ENCODE results near the gene BAG3. TPM values are rescaled to one million over a fixed set of nuclear protein-coding genes. Genes with fewer than 3 reads are reported as not detected.
A peak's percentile ranks its signal among the peaks of the same experiment; 100 is the strongest.

The BAG3 gene
- total and polyA plus RNA-seq, 5 experiments from 2014 or later, result 5.1 to 26.5 (median 14.4) TPM

GRCh38 chr10:119687192-119688032 lies 36.2 kb downstream of the BAG3 start:
- peaks cover 0 to 24% (median 10%) of the 10 kb centered on the region in 4 donors for H3K4me1 Mint-ChIP-seq
- POLR2A ChIA-PET, result interaction anchor here (0.5 to 1.7 kb wide), 4 partner anchors 21 to 941 kb away, joined by 3 to 6 read pairs (median 4); partner anchors contain the start of gene INPP5F
- peak overlapping the region in 6 of 10 donors; percentile 33 to 76 (median 70) for H3K4me3 Mint-ChIP-seq
- no peaks in the 10 kb centered on the region for H3K27me3 Mint-ChIP-seq
- H3K36me3 Mint-ChIP-seq, result no peaks in the 10 kb centered on the region
- no peaks in the 10 kb centered on the region for H3K9me3 Mint-ChIP-seq
- ATAC-seq (no peak), DNase-seq (no peak)
- peak overlapping the region in 5 of 10 donors; percentile 12 to 79 (median 54) for H3K27ac Mint-ChIP-seq

- no peak overlapping the region for H3K27ac Mint-ChIP-seq
- no peaks in the 10 kb centered on the region for H3K36me3 Mint-ChIP-seq
- H3K9me3 Mint-ChIP-seq, result no peaks in the 10 kb centered on the region
- DNase-seq (no peak), ATAC-seq (no peak)
- H3K27me3 Mint-ChIP-seq, result peaks cover 0 to 1% (median 0%) of the 10 kb centered on the region in 5 donors
- POLR2A ChIA-PET, result interaction anchor here (0.6 to 1.7 kb wide), 2 partner anchors 37 to 98 kb away, joined by 3 to 6 read pairs; partner anchors contain the start of gene INPP5F
- H3K4me3 Mint-ChIP-seq, result no peak overlapping the region
- H3K4me1 Mint-ChIP-seq, result peaks cover 0 to 28% (median 10%) of the 10 kb centered on the region in 4 donors
These were observed 36.9 kb downstream of the BAG3 start for GRCh38 chr10:119688033-119688508.

GRCh38 chr10:119689016-119689580 lies 37.9 kb downstream of the BAG3 start:
- ATAC-seq (no peak), DNase-seq (no peak)
- no peak overlapping the region for H3K4me3 Mint-ChIP-seq
- peak overlapping the region in 1 of 10 donors; percentile 34 for H3K27ac Mint-ChIP-seq
- H3K9me3 Mint-ChIP-seq, result no peaks in the 10 kb centered on the region
- peaks cover 0 to 37% (median 10%) of the 10 kb centered on the region in 4 donors for H3K4me1 Mint-ChIP-seq
- peaks cover 0 to 1% (median 0%) of the 10 kb centered on the region in 5 donors for H3K27me3 Mint-ChIP-seq
- H3K36me3 Mint-ChIP-seq, result no peaks in the 10 kb centered on the region
- POLR2A ChIA-PET, result interaction anchor here (0.7 kb wide), 1 partner anchor 25 kb away, joined by 4 read pairs; no protein-coding TSS in a partner anchor

- peaks cover 0 to 31% (median 5%) of the 10 kb centered on the region in 4 donors for H3K4me1 Mint-ChIP-seq
- no peak for DNase-seq
These were observed 40.5 kb downstream of the BAG3 start for GRCh38 chr10:119691726-119692125.

GRCh38 chr10:119693262-119693957 lies 42.2 kb downstream of the BAG3 start:
- peaks cover 0 to 17% (median 0%) of the 10 kb centered on the region in 4 donors for H3K4me1 Mint-ChIP-seq
- ATAC-seq (no peak), DNase-seq (no peak)
- H3K27me3 Mint-ChIP-seq, result peaks cover 0 to 10% (median 0%) of the 10 kb centered on the region in 5 donors
- H3K27ac Mint-ChIP-seq, result peak overlapping the region in 3 of 10 donors; percentile 42 to 52 (median 45)
- H3K36me3 Mint-ChIP-seq, result peaks cover 0 to 1% (median 0%) of the 10 kb centered on the region in 3 donors
- peak overlapping the region in 2 of 10 donors; percentile 3 to 27 for H3K4me3 Mint-ChIP-seq
- POLR2A ChIA-PET, result no interaction called here
- H3K9me3 Mint-ChIP-seq, result no peaks in the 10 kb centered on the region

More at GRCh38 chr10:119691726-119692125, 40.5 kb downstream of the BAG3 start:
- ATAC-seq, result no peak
- peaks cover 0 to 10% (median 0%) of the 10 kb centered on the region in 5 donors for H3K27me3 Mint-ChIP-seq
- no peaks in the 10 kb centered on the region for H3K9me3 Mint-ChIP-seq
- no peak overlapping the region for H3K4me3 Mint-ChIP-seq
- POLR2A ChIA-PET, result no interaction called here
- H3K27ac Mint-ChIP-seq, result no peak overlapping the region
- peaks cover 0 to 1% (median 0%) of the 10 kb centered on the region in 3 donors for H3K36me3 Mint-ChIP-seq

GRCh38 chr10:119694608-119695007 lies 43.4 kb downstream of the BAG3 start:
- no peak for DNase-seq
- no peaks in the 10 kb centered on the region for H3K9me3 Mint-ChIP-seq
- POLR2A ChIA-PET, result no interaction called here
- peaks cover 0 to 13% (median 0%) of the 10 kb centered on the region in 4 donors for H3K4me1 Mint-ChIP-seq
- H3K27me3 Mint-ChIP-seq, result peaks cover 0 to 10% (median 0%) of the 10 kb centered on the region in 5 donors
- H3K4me3 Mint-ChIP-seq, result no peak overlapping the region
- no peak overlapping the region for H3K27ac Mint-ChIP-seq
- H3K36me3 Mint-ChIP-seq, result peaks cover 0 to 1% (median 0%) of the 10 kb centered on the region in 3 donors
- ATAC-seq, result no peak

GRCh38 chr10:119700321-119700954 lies 49.3 kb downstream of the BAG3 start:
- no peaks in the 10 kb centered on the region for H3K9me3 Mint-ChIP-seq
- DNase-seq, result no peak
- peak overlapping the region in 2 of 10 donors; percentile 39 to 47 for H3K27ac Mint-ChIP-seq
- POLR2A ChIA-PET, result no interaction called here
- peaks cover 0 to 2% (median 0%) of the 10 kb centered on the region in 5 donors for H3K27me3 Mint-ChIP-seq
- H3K4me3 Mint-ChIP-seq, result no peak overlapping the region
- H3K4me1 Mint-ChIP-seq, result peaks cover 0 to 33% (median 0%) of the 10 kb centered on the region in 4 donors
- H3K36me3 Mint-ChIP-seq, result no peaks in the 10 kb centered on the region
- ATAC-seq, result no peak

GRCh38 chr10:119701861-119702260 lies 50.7 kb downstream of the BAG3 start:
- POLR2A ChIA-PET, result no interaction called here

GRCh38 chr10:119702583-119702982 lies 51.4 kb downstream of the BAG3 start:
- ATAC-seq (no peak), DNase-seq (no peak)
- peak overlapping the region in 1 of 10 donors; percentile 36 for H3K27ac Mint-ChIP-seq
- H3K9me3 Mint-ChIP-seq, result peaks cover 4 to 19% (median 10%) of the 10 kb centered on the region in 9 donors
- H3K36me3 Mint-ChIP-seq, result peaks cover 0 to 12% (median 10%) of the 10 kb centered on the region in 3 donors
- peaks cover 0 to 1% (median 0%) of the 10 kb centered on the region in 5 donors for H3K27me3 Mint-ChIP-seq
- H3K4me1 Mint-ChIP-seq, result peaks cover 0 to 46% (median 0%) of the 10 kb centered on the region in 4 donors
- POLR2A ChIA-PET, result no interaction called here
- H3K4me3 Mint-ChIP-seq, result no peak overlapping the region

More at GRCh38 chr10:119701861-119702260, 50.7 kb downstream of the BAG3 start:
- Mint-ChIP-seq H3K9me3 (peaks cover 0 to 11% (median 5%) of the 10 kb centered on the region in 9 donors), H3K4me1 (peaks cover 0 to 41% (median 0%) of the 10 kb centered on the region in 4 donors), H3K4me3 (no peak overlapping the region), H3K36me3 (peaks cover 0 to 10% (median 4%) of the 10 kb centered on the region in 3 donors), H3K27me3 (peaks cover 0 to 1% (median 0%) of the 10 kb centered on the region in 5 donors), H3K27ac (no peak overlapping the region)
- DNase-seq, result no peak
- ATAC-seq, result no peak

GRCh38 chr10:119703903-119704508 lies 52.8 kb downstream of the BAG3 start:
- H3K27ac Mint-ChIP-seq, result peak overlapping the region in 2 of 10 donors; percentile 0 to 55

GRCh38 chr10:119705434-119705831 lies 54.3 kb downstream of the BAG3 start:
- peak overlapping the region in 2 of 10 donors; percentile 7 to 52 for H3K4me3 Mint-ChIP-seq
- ATAC-seq, result peak in 1 of 2 donors; percentile 28
- DNase-seq, result no peak
- peaks cover 0 to 59% (median 0%) of the 10 kb centered on the region in 4 donors for H3K4me1 Mint-ChIP-seq
- peak overlapping the region in 2 of 10 donors; percentile 44 to 53 for H3K27ac Mint-ChIP-seq
- peaks cover 4 to 26% (median 12%) of the 10 kb centered on the region in 9 donors for H3K9me3 Mint-ChIP-seq
- peaks cover 0 to 1% (median 0%) of the 10 kb centered on the region in 5 donors for H3K27me3 Mint-ChIP-seq
- peaks cover 0 to 12% (median 12%) of the 10 kb centered on the region in 3 donors for H3K36me3 Mint-ChIP-seq
- POLR2A ChIA-PET, result no interaction called here

More at GRCh38 chr10:119703903-119704508, 52.8 kb downstream of the BAG3 start:
- H3K4me3 Mint-ChIP-seq, result peak overlapping the region in 1 of 10 donors; percentile 9
- peaks cover 4 to 20% (median 10%) of the 10 kb centered on the region in 9 donors for H3K9me3 Mint-ChIP-seq
- peaks cover 0 to 12% (median 12%) of the 10 kb centered on the region in 3 donors for H3K36me3 Mint-ChIP-seq
- peaks cover 0 to 1% (median 0%) of the 10 kb centered on the region in 5 donors for H3K27me3 Mint-ChIP-seq
- DNase-seq, result no peak
- POLR2A ChIA-PET, result interaction anchor here (1.3 kb wide), 1 partner anchor 22 kb away, joined by 3 read pairs; the partner anchor contains the start of gene INPP5F
- no peak for ATAC-seq
- peaks cover 0 to 59% (median 0%) of the 10 kb centered on the region in 4 donors for H3K4me1 Mint-ChIP-seq

Measured in naive thymus-derived CD8-positive, alpha-beta T cell (primary cell).